KMS-11 (cell line): ENCODE data around the gene SLC24A4.

Source experiments
- H2AFZ ChIP-seq: fragments of 200-600 bp; sonication (generic); 2 replicates; pipeline ENCODE4 v1.6.1; 2016; ENCODE audit warnings: antibody characterized with exemption, mixed run types, low read depth
- H3K27ac ChIP-seq: fragments of 200-600 bp; sonication (generic); 2 replicates; pipeline ENCODE4 v1.6.1; 2016; ENCODE audit warnings: mild to moderate bottlenecking, mixed run types
- H3K27me3 ChIP-seq: fragments of 200-600 bp; sonication (generic); 2 replicates; pipeline ENCODE4 v1.6.1; 2017; ENCODE audit warnings: mild to moderate bottlenecking, low read depth, mixed run types, moderate library complexity; ENCODE audit not compliant: insufficient read depth
- H3K36me3 ChIP-seq: fragments of 200-600 bp; sonication (generic); 2 replicates; pipeline ENCODE4 v1.6.1; 2017; ENCODE audit warnings: mild to moderate bottlenecking, mixed run types; ENCODE audit not compliant: insufficient read depth
- H3K4me1 ChIP-seq: fragments of 200-600 bp; sonication (generic); 2 replicates; pipeline ENCODE4 v1.6.1; 2016; ENCODE audit warnings: mild to moderate bottlenecking, low read depth, mixed run types; ENCODE audit not compliant: poor library complexity, severe bottlenecking
- H3K4me2 ChIP-seq: fragments of 200-600 bp; sonication (generic); 2 replicates; pipeline ENCODE4 v1.7.0; 2016; ENCODE audit warnings: mild to moderate bottlenecking, mixed run types
- H3K4me3 ChIP-seq: fragments of 200-600 bp; sonication (generic); IDR thresholded peaks from 2 replicates; pipeline ENCODE4 v1.6.1; 2017; ENCODE audit warnings: low read depth, low read length, mixed read lengths; ENCODE audit not compliant: insufficient read depth
- H3K79me2 ChIP-seq: fragments of 200-600 bp; sonication (generic); 2 replicates; pipeline ENCODE4 v1.6.1; 2016; ENCODE audit warnings: low read depth, mixed run types; ENCODE audit not compliant: insufficient read depth
- H3K9ac ChIP-seq: fragments of 200-600 bp; sonication (generic); 2 replicates; pipeline ENCODE4 v1.6.1; 2016; ENCODE audit warnings: mild to moderate bottlenecking, mixed run types
- H4K20me1 ChIP-seq: fragments of 200-600 bp; sonication (generic); 2 replicates; pipeline ENCODE4 v1.6.1; 2016; ENCODE audit warnings: mild to moderate bottlenecking, mixed run types; ENCODE audit not compliant: insufficient read depth
- CTCF ChIP-seq: fragments of 200-600 bp; sonication (generic); conservative IDR thresholded peaks from 2 replicates; pipeline ENCODE4 v1.6.1; 2017; ENCODE audit warnings: low read depth, mild to moderate bottlenecking, antibody characterized with exemption, low read length, moderate library complexity, mixed read lengths

Gene SLC24A4

GRCh38 chr14:92380131-92380530 is 57.2 kb downstream of the SLC24A4 start:
- Histone ChIP-seq H4K20me1 (no peaks in the 10 kb centered on the region), H3K36me3 (no peaks in the 10 kb centered on the region), H3K9ac (no peak overlapping the region), H3K27ac (no peak overlapping the region), H3K4me1 (no peaks in the 10 kb centered on the region), H3K79me2 (no peaks in the 10 kb centered on the region), H3K27me3 (no peaks in the 10 kb centered on the region), H3K4me3 (no peak overlapping the region), H3K4me2 (no peak overlapping the region), H2AFZ (no peak overlapping the region)
- no peak for TF ChIP-seq CTCF

GRCh38 chr14:92380582-92380981 is 57.6 kb downstream of the SLC24A4 start:
- Histone ChIP-seq H2AFZ (no peak overlapping the region), H3K27ac (no peak overlapping the region), H3K36me3 (no peaks in the 10 kb centered on the region), H3K27me3 (no peaks in the 10 kb centered on the region), H3K79me2 (no peaks in the 10 kb centered on the region), H4K20me1 (no peaks in the 10 kb centered on the region), H3K4me1 (no peaks in the 10 kb centered on the region), H3K4me2 (no peak overlapping the region), H3K9ac (no peak overlapping the region), H3K4me3 (no peak overlapping the region)
- no peak for TF ChIP-seq CTCF

GRCh38 chr14:92382677-92383076 is 59.7 kb downstream of the SLC24A4 start:
- Histone ChIP-seq H3K4me1 (no peaks in the 10 kb centered on the region), H3K79me2 (no peaks in the 10 kb centered on the region), H3K9ac (no peak overlapping the region), H3K4me3 (no peak overlapping the region), H2AFZ (no peak overlapping the region), H4K20me1 (no peaks in the 10 kb centered on the region), H3K27ac (no peak overlapping the region), H3K4me2 (no peak overlapping the region), H3K36me3 (no peaks in the 10 kb centered on the region), H3K27me3 (no peaks in the 10 kb centered on the region)
- TF ChIP-seq CTCF, result no peak

- Histone ChIP-seq H3K36me3 (no peaks in the 10 kb centered on the region), H3K27me3 (no peaks in the 10 kb centered on the region), H3K4me3 (no peak overlapping the region), H3K79me2 (no peaks in the 10 kb centered on the region), H3K27ac (no peak overlapping the region), H4K20me1 (no peaks in the 10 kb centered on the region), H3K4me2 (no peak overlapping the region), H2AFZ (no peak overlapping the region), H3K4me1 (no peaks in the 10 kb centered on the region), H3K9ac (no peak overlapping the region)
- TF ChIP-seq CTCF, result no peak
Measured at GRCh38 chr14:92383805-92384204, 60.8 kb downstream of the SLC24A4 start.
